Liver (tissue), 3 donors: ENCODE results near the gene MRPL32.

Experiments used
- GABPA ChIP-seq, 2 donors: IDR thresholded peaks in 1 of 2; conservative IDR thresholded peaks in 1 of 2; 2 replicates each; pipeline ENCODE4 v1.6.1; 2016; ENCODE audit warnings: antibody characterized with exemption in 2 of 2, mild to moderate bottlenecking in 1 of 2, moderate library complexity in 1 of 2
- JUND ChIP-seq, 2 donors: IDR thresholded peaks; 2 replicates each; pipeline ENCODE4 v1.6.1; 2016; ENCODE audit warnings: antibody characterized with exemption in 2 of 2
- NR2F2 ChIP-seq: IDR thresholded peaks from 2 replicates; pipeline ENCODE4 v1.6.1; 2016; ENCODE audit warnings: antibody characterized with exemption
- RAD21 ChIP-seq, 2 donors: IDR thresholded peaks; 2 replicates each; pipeline ENCODE4 v1.6.1; 2016; ENCODE audit warnings: antibody characterized with exemption in 2 of 2, mild to moderate bottlenecking in 2 of 2
- RXRA ChIP-seq, 2 donors: IDR thresholded peaks; 2 replicates each; pipeline ENCODE4 v1.6.1; 2017 to 2018; ENCODE audit warnings: antibody characterized with exemption in 2 of 2, mild to moderate bottlenecking in 1 of 2
- SP1 ChIP-seq: IDR thresholded peaks from 2 replicates; pipeline ENCODE4 v1.6.1; 2018; ENCODE audit warnings: antibody characterized with exemption, mild to moderate bottlenecking
- TAF1 ChIP-seq: conservative IDR thresholded peaks from 2 replicates; pipeline ENCODE4 v1.6.1; 2016; ENCODE audit warnings: antibody characterized with exemption, mild to moderate bottlenecking
- YY1 ChIP-seq: IDR thresholded peaks from 2 replicates; pipeline ENCODE4 v1.6.1; 2016; ENCODE audit warnings: antibody characterized with exemption, mild to moderate bottlenecking
- TF ChIP-seq, protein P1 (sequence below): fragments of 150-350 bp; IDR thresholded peaks from 2 replicates; pipeline ENCODE4 v1.5.1; 2017; ENCODE audit warnings: improper control_type of control experiment, low read depth, low read length; ENCODE audit not compliant: missing input control
- TF ChIP-seq, protein P2 (sequence below): IDR thresholded peaks from 2 replicates; pipeline ENCODE4 v1.6.1; 2016; ENCODE audit warnings: antibody characterized with exemption
- TF ChIP-seq, protein P3 (sequence below): IDR thresholded peaks from 2 replicates; pipeline ENCODE4 v1.6.1; 2016; ENCODE audit warnings: antibody characterized with exemption, mild to moderate bottlenecking
- TF ChIP-seq, protein P4 (sequence below): IDR thresholded peaks from 2 replicates; pipeline ENCODE4 v1.6.1; 2016; ENCODE audit warnings: antibody characterized with exemption
- donor health status: healthy.
- donor health status: healthy.

DNA sequence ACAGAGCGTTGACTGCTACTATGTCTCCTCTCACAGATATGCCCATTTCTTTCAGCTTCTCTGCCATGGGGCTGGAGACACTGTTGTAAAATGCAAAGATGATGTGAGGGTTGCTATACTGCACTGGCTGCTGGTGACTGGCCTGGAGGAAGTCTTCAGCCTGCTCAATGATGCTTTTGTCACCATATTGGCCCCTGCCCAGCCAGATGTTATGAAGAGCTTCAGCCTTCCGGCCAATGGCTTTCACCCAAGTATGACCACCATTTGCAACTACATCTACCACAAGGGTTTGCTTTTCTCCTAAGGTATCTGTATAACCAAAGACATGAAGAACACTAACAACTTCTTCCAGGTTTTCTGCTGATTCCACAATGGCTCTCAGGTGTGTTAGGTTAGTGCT lies 21.9 kb upstream of the MRPL32 start:
- TF ChIP-seq, protein P1, sequence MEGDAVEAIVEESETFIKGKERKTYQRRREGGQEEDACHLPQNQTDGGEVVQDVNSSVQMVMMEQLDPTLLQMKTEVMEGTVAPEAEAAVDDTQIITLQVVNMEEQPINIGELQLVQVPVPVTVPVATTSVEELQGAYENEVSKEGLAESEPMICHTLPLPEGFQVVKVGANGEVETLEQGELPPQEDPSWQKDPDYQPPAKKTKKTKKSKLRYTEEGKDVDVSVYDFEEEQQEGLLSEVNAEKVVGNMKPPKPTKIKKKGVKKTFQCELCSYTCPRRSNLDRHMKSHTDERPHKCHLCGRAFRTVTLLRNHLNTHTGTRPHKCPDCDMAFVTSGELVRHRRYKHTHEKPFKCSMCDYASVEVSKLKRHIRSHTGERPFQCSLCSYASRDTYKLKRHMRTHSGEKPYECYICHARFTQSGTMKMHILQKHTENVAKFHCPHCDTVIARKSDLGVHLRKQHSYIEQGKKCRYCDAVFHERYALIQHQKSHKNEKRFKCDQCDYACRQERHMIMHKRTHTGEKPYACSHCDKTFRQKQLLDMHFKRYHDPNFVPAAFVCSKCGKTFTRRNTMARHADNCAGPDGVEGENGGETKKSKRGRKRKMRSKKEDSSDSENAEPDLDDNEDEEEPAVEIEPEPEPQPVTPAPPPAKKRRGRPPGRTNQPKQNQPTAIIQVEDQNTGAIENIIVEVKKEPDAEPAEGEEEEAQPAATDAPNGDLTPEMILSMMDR: no peak
- no peak for TF ChIP-seq RAD21 (IDR thresholded peaks at IDR 0.05)
- no peak for TF ChIP-seq RXRA (IDR thresholded peaks at IDR 0.05)
- TF ChIP-seq TAF1: no peak
- TF ChIP-seq JUND (IDR thresholded peaks at IDR 0.05): no peak
- TF ChIP-seq, protein P2, sequence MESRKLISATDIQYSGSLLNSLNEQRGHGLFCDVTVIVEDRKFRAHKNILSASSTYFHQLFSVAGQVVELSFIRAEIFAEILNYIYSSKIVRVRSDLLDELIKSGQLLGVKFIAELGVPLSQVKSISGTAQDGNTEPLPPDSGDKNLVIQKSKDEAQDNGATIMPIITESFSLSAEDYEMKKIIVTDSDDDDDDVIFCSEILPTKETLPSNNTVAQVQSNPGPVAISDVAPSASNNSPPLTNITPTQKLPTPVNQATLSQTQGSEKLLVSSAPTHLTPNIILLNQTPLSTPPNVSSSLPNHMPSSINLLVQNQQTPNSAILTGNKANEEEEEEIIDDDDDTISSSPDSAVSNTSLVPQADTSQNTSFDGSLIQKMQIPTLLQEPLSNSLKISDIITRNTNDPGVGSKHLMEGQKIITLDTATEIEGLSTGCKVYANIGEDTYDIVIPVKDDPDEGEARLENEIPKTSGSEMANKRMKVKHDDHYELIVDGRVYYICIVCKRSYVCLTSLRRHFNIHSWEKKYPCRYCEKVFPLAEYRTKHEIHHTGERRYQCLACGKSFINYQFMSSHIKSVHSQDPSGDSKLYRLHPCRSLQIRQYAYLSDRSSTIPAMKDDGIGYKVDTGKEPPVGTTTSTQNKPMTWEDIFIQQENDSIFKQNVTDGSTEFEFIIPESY: no peak
- TF ChIP-seq SP1: no peak
- no peak for TF ChIP-seq YY1
- TF ChIP-seq, protein P3, sequence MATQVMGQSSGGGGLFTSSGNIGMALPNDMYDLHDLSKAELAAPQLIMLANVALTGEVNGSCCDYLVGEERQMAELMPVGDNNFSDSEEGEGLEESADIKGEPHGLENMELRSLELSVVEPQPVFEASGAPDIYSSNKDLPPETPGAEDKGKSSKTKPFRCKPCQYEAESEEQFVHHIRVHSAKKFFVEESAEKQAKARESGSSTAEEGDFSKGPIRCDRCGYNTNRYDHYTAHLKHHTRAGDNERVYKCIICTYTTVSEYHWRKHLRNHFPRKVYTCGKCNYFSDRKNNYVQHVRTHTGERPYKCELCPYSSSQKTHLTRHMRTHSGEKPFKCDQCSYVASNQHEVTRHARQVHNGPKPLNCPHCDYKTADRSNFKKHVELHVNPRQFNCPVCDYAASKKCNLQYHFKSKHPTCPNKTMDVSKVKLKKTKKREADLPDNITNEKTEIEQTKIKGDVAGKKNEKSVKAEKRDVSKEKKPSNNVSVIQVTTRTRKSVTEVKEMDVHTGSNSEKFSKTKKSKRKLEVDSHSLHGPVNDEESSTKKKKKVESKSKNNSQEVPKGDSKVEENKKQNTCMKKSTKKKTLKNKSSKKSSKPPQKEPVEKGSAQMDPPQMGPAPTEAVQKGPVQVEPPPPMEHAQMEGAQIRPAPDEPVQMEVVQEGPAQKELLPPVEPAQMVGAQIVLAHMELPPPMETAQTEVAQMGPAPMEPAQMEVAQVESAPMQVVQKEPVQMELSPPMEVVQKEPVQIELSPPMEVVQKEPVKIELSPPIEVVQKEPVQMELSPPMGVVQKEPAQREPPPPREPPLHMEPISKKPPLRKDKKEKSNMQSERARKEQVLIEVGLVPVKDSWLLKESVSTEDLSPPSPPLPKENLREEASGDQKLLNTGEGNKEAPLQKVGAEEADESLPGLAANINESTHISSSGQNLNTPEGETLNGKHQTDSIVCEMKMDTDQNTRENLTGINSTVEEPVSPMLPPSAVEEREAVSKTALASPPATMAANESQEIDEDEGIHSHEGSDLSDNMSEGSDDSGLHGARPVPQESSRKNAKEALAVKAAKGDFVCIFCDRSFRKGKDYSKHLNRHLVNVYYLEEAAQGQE: no peak
- TF ChIP-seq, protein P4, sequence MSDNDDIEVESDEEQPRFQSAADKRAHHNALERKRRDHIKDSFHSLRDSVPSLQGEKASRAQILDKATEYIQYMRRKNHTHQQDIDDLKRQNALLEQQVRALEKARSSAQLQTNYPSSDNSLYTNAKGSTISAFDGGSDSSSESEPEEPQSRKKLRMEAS: no peak
- no peak for TF ChIP-seq NR2F2
- TF ChIP-seq GABPA (IDR thresholded peaks at IDR 0.05 in 1 of 2, conservative IDR thresholded peaks at IDR 0.05 in 1 of 2): no peak
